ENCODE data around the gene CTH. TPM values are rescaled to one million over a fixed set of nuclear protein-coding genes. Genes with fewer than 3 reads are reported as not detected.
A peak's percentile ranks its signal among the peaks of the same experiment; 100 is the strongest.

Gene CTH
- polyA plus RNA-seq, 1 experiment = 5.2 TPM

- Histone ChIP-seq H3K4me3 (ENCODE audit: low read depth, low read length) (no peak overlapping the region), H3K36me3 (ENCODE audit: control insufficient read depth, insufficient read depth, low read length) (peaks cover 2% of the 10 kb centered on the region; the same call in 1 of the 2 replicates), H3K27me3 (ENCODE audit: control insufficient read depth, insufficient read depth, low read length) (no peaks in the 10 kb centered on the region)
- ChIA-PET POLR2A (no interaction called here), CTCF (no interaction called here)
- DNase-seq (ENCODE audit: low read depth) = no peak
- TF ChIP-seq CTCF (IDR thresholded peaks at IDR 0.05; ENCODE audit: insufficient read depth, low read depth, low read length) = no peak
These were observed 20.2 kb downstream of the CTH start for GRCh38 chr1:70431317-70431716.

GRCh38 chr1:70431874-70432273 is 20.8 kb downstream of the CTH start:
- DNase-seq (ENCODE audit: low read depth) = no peak
- ChIA-PET CTCF (no interaction called here), POLR2A (no interaction called here)
- TF ChIP-seq CTCF (IDR thresholded peaks at IDR 0.05; ENCODE audit: insufficient read depth, low read depth, low read length) = no peak
- H3K36me3 ChIP-seq (ENCODE audit: control insufficient read depth, insufficient read depth, low read length) = peaks cover 2% of the 10 kb centered on the region; the same call in 1 of the 2 replicates
- H3K4me3 ChIP-seq (ENCODE audit: low read depth, low read length) = no peak overlapping the region
- no peaks in the 10 kb centered on the region for H3K27me3 ChIP-seq (ENCODE audit: control insufficient read depth, insufficient read depth, low read length)

GRCh38 chr1:70434253-70434859 is 23.3 kb downstream of the CTH start:
- peaks cover 2% of the 10 kb centered on the region; the same call in 1 of the 2 replicates for H3K36me3 ChIP-seq (ENCODE audit: control insufficient read depth, insufficient read depth, low read length)
- ChIA-PET CTCF (no interaction called here), POLR2A (no interaction called here)
- TF ChIP-seq CTCF (IDR thresholded peaks at IDR 0.05; ENCODE audit: insufficient read depth, low read depth, low read length) = no peak
- no peaks in the 10 kb centered on the region for H3K27me3 ChIP-seq (ENCODE audit: control insufficient read depth, insufficient read depth, low read length)
- DNase-seq (ENCODE audit: low read depth) = no peak
- no peak overlapping the region for H3K4me3 ChIP-seq (ENCODE audit: low read depth, low read length)

- peak; percentile 62 for TF ChIP-seq CTCF (IDR thresholded peaks at IDR 0.05; ENCODE audit: insufficient read depth, low read depth, low read length)
- no peak overlapping the region for H3K4me3 ChIP-seq (ENCODE audit: low read depth, low read length)
- H3K27me3 ChIP-seq (ENCODE audit: control insufficient read depth, insufficient read depth, low read length) = no peaks in the 10 kb centered on the region
- no peaks in the 10 kb centered on the region for H3K36me3 ChIP-seq (ENCODE audit: control insufficient read depth, insufficient read depth, low read length)
- DNase-seq (ENCODE audit: low read depth) = peak; percentile 17
- ChIA-PET POLR2A (interaction anchor here (0.6 kb wide), 1 partner anchor 392 kb away, joined by 5 read pairs; no protein-coding TSS in a partner anchor), CTCF (interaction anchor here (0.6 to 2.0 kb wide), 9 partner anchors 8 to 76 kb away, joined by 3 to 12 read pairs (median 5); no protein-coding TSS in a partner anchor)
These were observed 25.7 kb downstream of the CTH start for GRCh38 chr1:70436622-70437251.

GRCh38 chr1:70438529-70438928 is 27.5 kb downstream of the CTH start:
- ChIA-PET CTCF (interaction anchor here (0.7 to 2.0 kb wide), 3 partner anchors 48 to 345 kb away, joined by 3 to 10 read pairs (median 3); no protein-coding TSS in a partner anchor), POLR2A (no interaction called here)
- no peaks in the 10 kb centered on the region for H3K36me3 ChIP-seq (ENCODE audit: control insufficient read depth, insufficient read depth, low read length)

More at GRCh38 chr1:70438529-70438928, 27.5 kb downstream of the CTH start:
- Histone ChIP-seq H3K4me3 (ENCODE audit: low read depth, low read length) (no peak overlapping the region), H3K27me3 (ENCODE audit: control insufficient read depth, insufficient read depth, low read length) (no peaks in the 10 kb centered on the region)
- TF ChIP-seq CTCF (IDR thresholded peaks at IDR 0.05; ENCODE audit: insufficient read depth, low read depth, low read length) = no peak
- DNase-seq (ENCODE audit: low read depth) = no peak
